HG02763 (cell line): ENCODE results near the gene GP2.

Experiments used
- ATAC-seq: cut with Tn5 transposase; IDR thresholded peaks from one replicate; pipeline ENCODE4 v1.9.1; 2021; ENCODE audit warnings: mild to moderate bottlenecking, moderate library complexity; ENCODE audit not compliant: unreplicated experiment

The GP2 gene

DNA sequence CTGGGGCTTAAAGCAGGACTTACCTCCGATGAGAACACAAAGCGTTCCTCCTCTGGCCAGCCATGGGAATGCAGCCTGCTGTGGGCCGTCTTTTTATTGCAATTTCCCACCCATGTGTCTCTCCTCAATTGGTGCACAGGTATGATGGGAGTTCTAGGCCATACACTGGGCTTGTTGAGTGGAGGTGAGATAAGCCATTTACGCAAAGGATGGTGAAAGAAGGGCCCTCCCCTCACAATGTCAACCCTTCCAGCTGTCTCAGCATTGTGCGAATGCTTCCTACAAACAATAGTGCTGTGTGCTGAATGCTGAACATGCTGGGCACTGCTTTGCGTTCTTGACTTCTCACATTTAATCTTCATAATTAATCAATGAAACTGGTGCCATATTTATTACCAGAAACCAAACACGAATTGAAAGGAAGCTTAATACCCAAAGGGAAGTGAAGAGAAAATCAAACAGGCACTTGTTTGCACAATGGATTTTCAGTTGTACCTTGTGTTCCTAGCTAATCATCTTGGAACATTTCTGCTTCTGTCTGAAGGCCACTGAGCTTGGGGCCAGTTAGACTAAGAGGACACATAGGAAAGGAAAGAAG lies at the start of gene GP2:
Gene GP2, minus strand, starts transcription at position 70 of the 598 bp plus-strand sequence. CDS start 1,082 bp downstream, outside the sequence.
- ATAC-seq = no peak

DNA sequence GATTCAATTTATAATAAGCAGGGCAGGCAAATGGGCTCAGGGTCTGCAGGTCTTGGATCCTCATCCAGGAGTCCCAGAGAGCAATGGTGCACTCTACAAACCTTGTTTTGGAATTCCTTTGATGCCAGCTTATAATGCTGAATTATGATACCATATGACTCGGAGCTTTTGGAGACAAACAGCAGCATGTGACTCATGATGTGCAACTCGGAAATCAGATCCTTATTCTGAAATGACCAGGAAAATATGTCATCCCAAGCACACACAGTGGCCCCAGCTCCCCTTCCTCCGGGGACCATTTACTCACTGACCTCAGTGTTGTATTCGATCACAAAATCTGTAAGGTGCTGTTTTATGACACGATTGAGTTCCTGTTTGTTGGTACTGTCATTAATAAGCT lies 45.4 kb upstream of the GP2 start:
- ATAC-seq = no peak

DNA sequence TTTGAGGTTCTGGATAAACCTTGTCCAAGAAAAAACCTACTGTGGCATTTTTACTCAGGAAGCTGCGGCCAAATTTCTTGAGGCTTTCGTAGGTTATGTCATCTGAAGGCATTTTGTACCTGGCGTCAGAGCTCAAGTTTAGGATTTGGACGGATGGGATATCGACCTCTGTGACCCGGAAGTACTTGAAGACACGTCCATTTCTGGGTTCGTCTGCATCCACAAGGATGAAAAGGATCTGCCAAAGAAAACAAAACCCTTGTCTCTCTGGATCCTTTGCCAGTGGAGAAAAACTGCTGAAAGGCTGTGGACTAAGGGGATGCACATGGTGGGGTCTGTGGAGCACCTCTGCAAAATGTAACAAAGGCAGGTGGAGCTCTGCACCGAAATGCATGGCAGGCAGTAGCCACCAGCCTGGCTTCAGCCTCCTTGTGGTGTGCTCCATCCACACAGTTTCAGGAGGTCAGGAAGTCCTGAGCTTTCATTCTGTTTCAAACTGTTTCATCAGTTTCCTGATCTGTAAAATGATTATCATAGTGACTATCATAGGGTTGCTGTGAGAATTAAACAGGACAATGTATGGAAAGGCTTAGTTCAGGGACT lies 42.2 kb upstream of the GP2 start:
- no peak for ATAC-seq

DNA sequence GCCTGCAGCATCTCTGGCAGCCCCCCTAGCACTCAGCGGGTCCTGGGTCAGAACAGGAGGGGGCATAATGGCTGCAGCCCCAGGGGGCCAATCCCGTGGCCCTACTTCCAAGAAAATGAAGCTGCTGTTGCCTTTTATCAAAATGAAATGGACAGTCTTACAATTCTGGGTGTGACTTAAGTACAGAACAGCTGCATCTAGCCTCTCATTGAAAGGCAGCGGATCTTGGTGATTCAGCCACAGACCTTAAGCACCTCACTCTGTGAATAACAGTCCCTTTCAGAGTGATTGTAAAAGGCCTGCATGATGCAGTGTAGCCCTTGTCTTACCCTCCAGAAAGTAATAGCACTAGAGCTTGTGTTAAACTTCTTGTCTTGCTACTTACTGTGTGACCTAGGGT lies 36.7 kb upstream of the GP2 start:
- ATAC-seq = no peak

DNA sequence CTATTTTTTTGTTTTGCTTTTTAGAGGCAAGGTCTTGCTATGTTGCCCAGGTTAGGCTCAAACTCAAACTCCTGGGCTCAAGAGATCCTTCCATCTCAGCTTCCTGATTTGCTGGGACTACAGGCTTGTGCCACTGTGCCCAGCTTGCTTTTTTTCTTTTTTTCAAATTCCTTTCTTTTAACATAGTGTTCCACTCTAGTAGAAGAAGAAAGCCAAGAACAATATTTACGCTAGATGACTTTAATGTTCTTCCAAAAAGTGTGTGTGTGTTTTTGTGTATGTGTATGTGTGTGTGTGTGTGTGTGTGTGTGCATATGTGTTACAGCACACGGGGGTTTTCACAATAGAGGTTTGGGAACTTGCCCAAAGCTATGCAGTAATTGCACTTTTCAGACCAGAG lies 35.9 kb upstream of the GP2 start:
- ATAC-seq = no peak

DNA sequence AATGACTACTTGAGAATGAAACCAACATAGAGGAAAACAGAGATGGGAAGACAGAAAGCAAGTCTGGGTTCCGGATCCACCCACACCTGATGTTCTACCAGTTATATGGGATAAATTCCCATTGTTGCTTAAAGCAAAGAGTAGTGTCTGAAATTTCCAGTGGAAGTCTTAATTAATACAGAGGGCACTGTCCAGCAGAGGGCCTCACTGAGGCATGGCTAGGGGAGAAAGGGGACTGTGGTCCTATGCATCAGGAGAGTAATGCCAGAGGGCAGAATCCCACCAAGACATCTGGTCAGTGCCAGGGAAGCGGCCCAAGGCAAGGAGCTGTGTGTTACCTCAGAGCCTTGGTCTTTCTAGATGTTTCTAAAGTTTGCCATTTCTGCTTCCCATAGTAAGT lies 32.7 kb upstream of the GP2 start:
- ATAC-seq = no peak

DNA sequence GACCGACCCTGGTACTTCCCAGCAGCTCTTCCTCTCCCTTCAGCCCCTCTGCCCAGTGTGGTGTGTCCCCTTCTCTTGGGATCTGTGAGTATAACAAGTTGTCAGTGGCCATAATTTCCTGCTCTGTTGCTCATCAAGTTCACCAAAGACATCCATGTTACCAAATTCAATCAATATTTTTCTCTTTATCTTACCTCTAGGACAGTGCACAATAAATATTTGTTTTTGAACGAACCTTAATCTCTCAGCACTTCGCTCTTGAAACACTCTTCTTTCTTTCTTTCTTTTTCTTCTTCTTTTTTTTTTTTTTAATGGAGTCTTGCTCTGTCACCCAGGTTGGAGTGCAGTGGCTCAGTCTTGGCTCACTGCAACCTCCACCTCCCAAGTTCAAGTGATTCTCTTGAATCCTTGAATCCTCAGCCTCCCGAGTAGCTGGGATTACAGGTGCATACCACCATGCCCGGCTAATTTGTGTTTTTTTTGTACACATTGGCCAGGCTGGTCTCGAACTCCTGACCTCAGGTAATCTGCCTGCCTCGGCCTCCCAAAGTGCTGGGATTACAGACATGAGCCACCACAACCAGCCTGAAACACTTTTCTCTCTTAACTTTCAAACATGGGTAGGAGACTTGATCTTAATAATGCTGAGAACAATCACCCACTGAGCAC lies 27.9 kb upstream of the GP2 start:
- no peak for ATAC-seq

DNA sequence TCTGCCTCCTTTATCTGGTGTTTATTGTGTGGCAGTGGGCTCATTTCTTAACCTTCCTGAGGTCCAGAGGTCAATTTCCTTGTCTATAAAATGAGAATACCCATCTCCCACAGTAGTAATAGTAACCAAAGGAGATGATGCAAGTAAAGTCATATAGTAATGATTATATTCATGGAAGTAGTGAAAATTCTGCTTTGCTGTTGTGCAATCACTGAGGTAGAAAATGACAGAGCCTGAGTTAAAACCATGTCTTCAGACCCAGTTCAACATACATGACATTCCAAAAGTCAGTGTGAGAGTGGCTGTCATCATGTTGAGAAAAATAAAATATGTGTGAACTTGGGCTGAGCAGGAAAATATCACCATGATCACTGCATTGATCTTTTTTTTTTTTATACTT lies 26.1 kb upstream of the GP2 start:
- no peak for ATAC-seq

DNA sequence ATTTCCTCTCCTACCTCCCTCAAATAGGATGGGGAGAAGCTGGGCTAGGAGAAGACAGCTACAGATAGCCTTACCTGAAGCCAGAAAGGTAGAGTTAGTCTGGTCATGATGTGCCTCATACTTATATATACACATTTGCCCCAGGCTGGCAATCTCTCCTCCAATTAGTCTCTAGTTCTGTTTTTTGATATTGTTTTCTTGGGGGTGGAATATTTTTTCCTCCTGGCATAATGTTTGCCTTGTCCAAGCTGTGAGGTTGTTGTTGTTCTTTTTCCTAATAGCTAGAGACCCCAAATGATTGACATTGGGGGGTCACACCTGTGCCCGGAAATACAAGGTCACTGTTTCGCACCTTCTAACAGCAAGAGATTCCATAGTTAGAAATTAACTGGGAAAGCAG lies 25.3 kb upstream of the GP2 start, which contains the start of gene UMOD:
Gene UMOD, minus strand, starts transcription at position 101 of the 400 bp plus-strand sequence. CDS start 1,978 bp downstream, outside the sequence.
- no peak for ATAC-seq

DNA sequence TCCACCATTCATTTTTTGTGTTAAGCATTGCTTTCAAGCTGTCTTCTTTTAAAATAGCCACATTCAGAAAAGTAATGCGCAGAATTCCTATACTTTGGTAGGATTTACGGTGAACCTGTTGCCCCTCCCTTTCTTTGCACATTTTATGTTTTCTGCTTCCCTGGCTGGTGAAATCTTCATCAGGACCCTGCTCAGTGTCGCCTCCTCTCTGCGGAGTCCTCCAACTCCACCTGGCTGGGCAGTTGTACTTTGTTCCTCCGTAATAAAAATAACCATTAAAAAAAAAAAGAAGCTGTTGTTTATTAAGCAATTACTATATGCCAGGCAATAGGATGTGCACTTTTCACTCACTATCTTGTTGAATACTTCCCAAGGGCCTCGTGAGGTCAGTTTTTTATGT lies 22.3 kb upstream of the GP2 start:
- no peak for ATAC-seq

DNA sequence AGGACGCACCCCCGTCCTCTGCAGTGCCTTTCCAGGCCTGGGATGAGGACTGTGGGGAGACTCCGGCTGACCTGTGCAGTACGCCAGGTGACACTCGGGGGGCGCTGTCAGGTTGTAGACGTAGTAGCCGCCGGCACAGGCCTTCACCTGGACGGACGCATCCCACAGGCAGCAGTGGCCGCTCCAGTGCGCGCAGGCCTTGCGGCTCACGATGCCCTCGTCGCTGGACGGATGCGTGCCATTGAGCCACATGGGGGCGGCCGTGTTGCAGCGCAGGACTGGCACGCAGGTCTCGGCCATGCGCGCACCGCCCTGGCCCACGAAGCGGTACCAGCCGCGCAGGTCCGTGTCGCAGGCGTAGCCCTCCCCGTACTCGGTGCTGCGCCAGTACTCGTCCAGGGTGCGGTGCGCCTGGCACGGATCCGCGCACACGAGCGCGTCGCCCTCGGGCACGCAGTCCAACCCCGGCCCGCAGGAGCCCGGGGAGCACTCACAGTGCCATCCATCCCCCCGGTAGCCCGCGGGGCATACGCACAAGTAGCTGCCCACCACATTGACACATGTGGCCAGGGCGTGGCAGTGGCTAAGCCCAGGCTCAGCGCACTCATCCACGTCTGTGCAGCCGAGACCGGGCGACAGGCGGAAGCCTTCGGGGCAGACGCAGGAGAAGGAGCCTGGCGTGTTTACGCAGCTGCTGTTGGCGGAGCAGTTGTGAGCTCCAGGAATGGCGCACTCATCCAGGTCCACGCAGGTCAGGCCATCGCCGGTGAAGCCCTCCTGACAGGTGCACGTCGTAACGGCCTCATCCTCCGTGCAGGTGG lies 21.3 kb upstream of the GP2 start:
- ATAC-seq = no peak

DNA sequence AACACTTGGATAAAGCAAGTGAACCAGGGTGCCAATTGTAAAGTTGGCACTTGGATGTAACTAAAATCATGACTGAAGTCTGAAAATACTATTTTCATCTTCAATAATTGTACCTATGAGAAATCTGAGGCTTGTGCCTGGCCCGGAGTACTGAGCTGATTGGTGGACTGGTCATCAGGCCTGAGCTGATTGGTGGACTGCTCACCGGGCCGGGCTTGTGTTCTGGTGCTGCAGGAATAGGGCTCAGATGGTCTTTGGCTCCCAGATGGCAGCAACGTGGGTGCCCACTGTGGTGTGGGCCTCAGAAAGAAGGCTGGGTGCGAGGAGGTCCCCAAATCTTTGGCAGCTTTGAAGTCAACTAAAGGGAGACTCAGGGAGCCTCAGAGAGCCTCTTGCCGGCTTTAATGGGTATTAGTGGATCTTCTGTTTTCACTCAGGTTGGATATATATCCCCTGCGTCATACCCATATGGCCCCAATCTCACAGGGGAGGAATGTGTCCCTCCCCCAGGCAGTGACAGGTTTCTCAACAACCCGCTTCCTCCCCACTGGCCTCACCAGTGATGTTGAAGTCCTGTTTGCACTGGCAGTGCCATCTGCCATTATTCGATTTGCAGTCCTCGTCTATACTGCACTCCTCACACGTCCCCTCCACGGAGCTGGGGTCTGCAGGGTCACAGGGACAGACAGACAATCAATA lies 20.5 kb upstream of the GP2 start:
- no peak for ATAC-seq

DNA sequence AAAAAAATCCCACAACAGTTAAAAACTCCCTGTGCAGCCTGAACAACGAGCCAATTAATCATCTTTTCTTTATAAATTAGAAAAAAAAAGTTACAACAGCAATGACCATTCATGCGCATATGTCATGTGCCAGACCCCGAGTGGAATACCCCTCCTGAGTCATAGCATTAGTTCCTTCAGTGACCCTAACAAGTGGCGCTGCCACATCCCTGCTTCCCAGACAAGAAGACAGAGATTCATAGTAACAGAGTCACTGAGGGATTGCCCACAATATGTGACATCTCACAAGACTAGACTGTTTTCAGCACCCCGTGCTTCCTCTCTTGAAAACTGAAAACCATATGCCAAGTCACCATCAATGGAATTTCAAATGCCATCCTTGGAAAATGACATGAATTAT lies 17.3 kb upstream of the GP2 start:
- ATAC-seq = no peak

DNA sequence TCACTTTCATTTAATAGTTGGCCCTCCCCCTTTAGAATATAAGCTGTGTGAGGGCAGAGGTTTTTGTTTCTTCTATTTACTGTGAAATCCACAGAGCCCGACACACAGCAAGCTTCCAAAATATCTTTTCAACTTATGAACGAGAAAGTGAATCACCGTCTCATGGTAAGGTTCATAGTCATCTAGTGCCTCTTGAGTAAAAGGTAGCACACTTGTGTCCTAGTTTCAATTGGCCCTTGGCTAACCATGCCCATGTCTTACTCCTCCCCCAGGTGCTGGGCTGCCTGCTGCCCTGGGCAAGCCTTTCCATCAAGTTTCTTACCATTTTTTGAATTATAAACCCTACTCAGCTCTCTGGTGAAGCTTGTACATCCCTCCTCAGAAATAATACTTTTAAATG lies 12.4 kb upstream of the GP2 start:
- ATAC-seq = no peak

DNA sequence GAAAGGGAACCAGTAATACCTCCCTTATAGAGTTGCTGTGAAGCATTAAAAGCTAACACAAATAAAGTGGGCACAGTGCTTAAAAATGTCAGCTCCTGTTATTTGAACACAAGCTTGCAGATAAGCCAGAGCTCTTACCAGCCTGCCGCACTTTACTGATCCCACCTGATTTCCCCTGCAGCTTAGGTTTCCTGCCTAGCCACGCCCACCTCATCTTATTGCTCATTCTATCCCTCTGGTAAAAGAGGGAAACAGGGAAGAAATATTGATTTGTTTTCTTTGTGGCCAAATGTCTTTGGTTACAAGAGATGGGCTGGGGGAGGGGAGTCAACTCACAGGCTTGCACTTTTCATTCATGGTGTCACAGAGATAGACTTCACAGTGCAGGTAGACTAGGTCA lies 9.6 kb upstream of the GP2 start:
- no peak for ATAC-seq

DNA sequence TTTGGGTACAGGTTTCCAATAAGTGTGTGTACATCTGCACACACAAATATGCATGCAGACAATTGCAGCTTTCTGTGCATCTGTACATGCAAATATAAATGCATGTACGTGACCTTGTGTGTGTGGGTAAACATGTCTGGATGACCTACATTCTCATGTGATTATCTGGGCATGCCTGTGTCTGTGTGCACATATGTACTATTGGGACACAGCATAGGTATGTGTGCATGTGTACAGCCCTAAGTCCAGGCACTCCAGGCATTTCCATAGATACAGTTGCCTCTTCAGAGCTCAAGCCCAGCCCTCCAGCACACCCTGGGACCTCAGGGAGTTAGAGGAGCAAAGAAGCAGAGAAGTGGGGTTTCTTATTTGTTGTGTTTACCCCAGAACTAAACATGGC lies 7.1 kb upstream of the GP2 start:
- no peak for ATAC-seq

DNA sequence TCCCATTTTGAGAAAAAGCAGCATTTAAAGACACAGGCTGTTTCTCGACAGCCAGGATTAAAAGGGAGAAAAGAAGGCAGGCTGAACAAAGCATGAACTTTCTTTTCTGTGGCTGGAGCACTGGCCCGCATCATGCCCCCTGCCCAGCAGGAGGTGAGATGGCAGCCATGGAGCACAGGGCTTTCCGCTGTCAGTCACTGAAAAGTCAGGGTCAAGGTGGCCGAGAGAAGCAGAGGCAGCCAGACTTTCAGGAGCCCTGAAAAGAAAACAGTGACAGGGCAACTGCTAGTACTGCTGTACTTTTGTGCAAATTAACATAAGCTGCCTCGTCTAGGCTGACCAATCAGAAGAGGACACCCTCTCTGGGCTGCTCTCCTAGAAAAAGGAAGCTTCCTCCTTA lies 5.8 kb upstream of the GP2 start:
- ATAC-seq = no peak

DNA sequence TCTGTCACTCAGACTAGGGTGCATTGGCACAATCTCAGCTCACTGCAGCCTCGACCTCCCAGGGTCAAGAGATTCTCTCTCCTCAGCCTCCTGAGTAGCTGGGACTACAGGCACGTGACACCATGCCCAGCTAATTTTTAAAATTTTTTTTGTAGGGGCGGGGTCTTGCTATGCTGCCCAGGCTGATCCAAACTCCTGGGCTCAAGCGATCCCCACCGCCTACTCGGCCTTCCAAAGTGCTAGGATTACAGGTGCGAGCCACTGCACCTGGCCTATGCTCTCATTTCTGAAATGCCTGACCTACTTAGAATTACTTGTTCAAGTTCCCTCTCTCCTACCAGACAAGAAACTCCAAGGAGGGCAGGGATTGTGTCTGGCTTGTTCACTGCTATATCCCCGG lies 5.1 kb upstream of the GP2 start:
- ATAC-seq = no peak

DNA sequence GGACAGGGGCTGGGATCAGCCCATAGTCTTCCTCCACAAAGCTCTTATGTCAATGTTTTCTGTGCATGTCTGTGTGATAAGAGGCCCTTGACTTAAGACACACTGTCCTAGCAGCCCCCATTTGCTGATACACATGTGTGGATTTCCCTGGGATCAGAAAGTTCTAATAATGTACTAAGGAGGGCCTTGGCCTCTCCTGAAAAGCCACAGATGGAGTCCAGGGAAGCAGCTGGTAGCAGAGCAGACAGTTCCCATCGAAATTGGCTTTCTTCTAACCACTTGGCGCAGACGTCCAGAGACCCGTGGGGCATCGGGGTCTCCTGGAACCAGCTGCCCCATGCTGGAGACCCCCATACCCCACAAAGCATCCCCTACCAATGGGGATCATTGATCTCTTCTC lies 4.3 kb upstream of the GP2 start:
- no peak for ATAC-seq

DNA sequence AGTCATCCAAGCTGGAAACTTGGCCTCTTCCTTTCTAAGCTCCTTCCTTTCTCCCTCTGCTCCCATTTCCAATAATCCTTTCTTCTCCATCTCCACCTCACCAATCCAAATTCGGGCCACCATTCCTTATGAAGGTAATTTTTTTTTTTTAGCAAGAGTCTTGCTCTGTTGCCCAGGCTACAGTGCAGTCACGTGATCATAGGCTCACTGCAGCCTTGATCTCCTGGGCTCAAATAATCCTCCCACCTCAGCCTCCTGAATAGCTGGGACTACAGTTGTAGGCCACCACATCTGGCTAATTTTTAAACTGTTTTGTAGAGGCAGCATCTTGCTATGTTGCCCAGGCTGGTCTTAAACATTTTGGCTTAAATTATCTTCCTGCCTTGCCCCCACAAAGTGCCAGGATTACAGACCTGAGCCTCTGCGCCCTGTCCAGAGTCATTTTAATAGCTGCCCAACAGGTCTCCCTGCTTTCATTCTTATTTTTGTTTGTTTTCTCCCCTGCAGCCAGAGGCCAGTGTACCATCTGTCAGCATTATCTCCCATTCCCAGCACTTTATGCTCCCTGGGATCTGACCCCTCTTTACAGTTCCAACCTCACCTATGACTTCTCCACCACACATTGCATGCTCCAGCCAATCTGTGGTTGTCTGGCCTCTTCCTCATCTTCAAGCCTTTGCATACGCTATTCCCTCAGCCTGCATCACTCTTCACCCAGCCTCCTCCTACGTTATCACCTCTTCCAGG lies 2.3 kb upstream of the GP2 start:
- ATAC-seq = no peak
